H9 (cell line): ENCODE results near the gene GCC2. TPM values are rescaled to one million over a fixed set of nuclear protein-coding genes. Genes with fewer than 3 reads are reported as not detected.

Experiments used
- DNase-seq: peaks from one replicate; pipeline ENCODE4 v3.0.0-alpha.2; 2017
- H2AFZ ChIP-seq: one replicate; pipeline ENCODE4 v1.6.1; 2013; ENCODE audit warnings: mild to moderate bottlenecking, low read length, control low read depth, moderate library complexity
- H2AK5ac ChIP-seq: 2 replicates; pipeline ENCODE4 v1.6.1; 2013; ENCODE audit warnings: low read length, control low read depth, mixed read lengths; ENCODE audit not compliant: insufficient read length
- H2BK120ac ChIP-seq: one replicate; pipeline ENCODE4 v1.6.1; 2013; ENCODE audit warnings: low read depth, mild to moderate bottlenecking, low read length, control low read depth, inconsistent platforms; ENCODE audit not compliant: poor library complexity, severe bottlenecking
- H2BK12ac ChIP-seq: 2 replicates; pipeline ENCODE4 v1.6.1; 2013; ENCODE audit warnings: low read length, control low read depth, mixed read lengths, low read depth; ENCODE audit not compliant: insufficient read length
- H2BK15ac ChIP-seq: 2 replicates; pipeline ENCODE4 v1.6.1; 2013; ENCODE audit warnings: low read depth, low read length, control low read depth
- H2BK20ac ChIP-seq: one replicate; pipeline ENCODE4 v1.6.1; 2013; ENCODE audit warnings: low read depth, mild to moderate bottlenecking, low read length, control low read depth, inconsistent platforms; ENCODE audit not compliant: poor library complexity, severe bottlenecking
- H2BK5ac ChIP-seq: 2 replicates; pipeline ENCODE4 v1.6.1; 2013; ENCODE audit warnings: low read length, control low read depth, mixed read lengths; ENCODE audit not compliant: insufficient read length
- H3K14ac ChIP-seq: 2 replicates; pipeline ENCODE4 v1.6.1; 2013; ENCODE audit warnings: low read length, control low read depth; ENCODE audit not compliant: insufficient read depth
- H3K18ac ChIP-seq: 2 replicates; pipeline ENCODE4 v1.6.1; 2013; ENCODE audit warnings: low read depth, mild to moderate bottlenecking, mixed read lengths, low read length, control low read depth; ENCODE audit not compliant: insufficient read length
- H3K23ac ChIP-seq: 2 replicates; pipeline ENCODE4 v1.6.1; 2013; ENCODE audit warnings: low read length, control low read depth, mixed read lengths, low read depth; ENCODE audit not compliant: insufficient read length
- H3K23me2 ChIP-seq: 2 replicates; pipeline ENCODE4 v1.6.1; 2013; ENCODE audit warnings: low read depth, mild to moderate bottlenecking, mixed read lengths, low read length, control low read depth; ENCODE audit not compliant: insufficient read length, poor library complexity, severe bottlenecking
- H3K27ac ChIP-seq: 2 replicates; pipeline ENCODE4 v1.5.1; 2013; ENCODE audit warnings: low read length, control low read depth, mixed read lengths, low read depth; ENCODE audit not compliant: insufficient read length
- H3K27me3 ChIP-seq: 2 replicates; pipeline ENCODE4 v1.6.1; 2013; ENCODE audit warnings: low read length, control low read depth, inconsistent platforms; ENCODE audit not compliant: insufficient read depth
- H3K4ac ChIP-seq: 2 replicates; pipeline ENCODE4 v1.6.1; 2013; ENCODE audit warnings: low read depth, mild to moderate bottlenecking, control low read depth, inconsistent platforms, low read length, moderate library complexity
- H3K4me1 ChIP-seq: 2 replicates; pipeline ENCODE4 v1.6.1; 2013; ENCODE audit warnings: low read length, control low read depth, inconsistent platforms; ENCODE audit not compliant: insufficient read depth
- H3K4me2 ChIP-seq: 2 replicates; pipeline ENCODE4 v1.6.1; 2013; ENCODE audit warnings: low read length, control low read depth, mixed read lengths; ENCODE audit not compliant: insufficient read length, insufficient read depth
- H3K56ac ChIP-seq: 2 replicates; pipeline ENCODE4 v1.6.1; 2013; ENCODE audit warnings: low read depth, mild to moderate bottlenecking, mixed read lengths, low read length, control low read depth; ENCODE audit not compliant: insufficient read length
- H3K79me1 ChIP-seq: 2 replicates; pipeline ENCODE4 v1.6.1; 2013; ENCODE audit warnings: low read depth, mild to moderate bottlenecking, moderate library complexity, low read length, control low read depth, inconsistent platforms; ENCODE audit not compliant: insufficient read depth, poor library complexity, severe bottlenecking
- H3K79me2 ChIP-seq: 2 replicates; pipeline ENCODE4 v1.6.1; 2013; ENCODE audit warnings: low read length, control low read depth, inconsistent platforms; ENCODE audit not compliant: insufficient read depth
- H3K9ac ChIP-seq: 2 replicates; pipeline ENCODE4 v1.6.1; 2013; ENCODE audit warnings: low read length, control low read depth, mixed read lengths; ENCODE audit not compliant: insufficient read length; ENCODE audit errors: extremely low read depth
- H3K9me3 ChIP-seq: one replicate; pipeline ENCODE4 v1.6.1; 2013; ENCODE audit warnings: low read depth, low read length, inconsistent platforms; ENCODE audit not compliant: control insufficient read depth
- H3T11ph ChIP-seq: one replicate; pipeline ENCODE4 v1.6.1; 2013; ENCODE audit warnings: mild to moderate bottlenecking, low read length, control low read depth, inconsistent platforms
- H4K20me1 ChIP-seq: one replicate; pipeline ENCODE4 v1.6.1; 2013; ENCODE audit not compliant: control insufficient read depth, insufficient read length, insufficient read depth
- H4K5ac ChIP-seq: 2 replicates; pipeline ENCODE4 v1.6.1; 2013; ENCODE audit warnings: low read depth, mild to moderate bottlenecking, mixed read lengths, low read length, control low read depth; ENCODE audit not compliant: insufficient read length
- H4K8ac ChIP-seq: replicated peaks from 2 replicates; pipeline ENCODE4 v1.6.1; 2013; ENCODE audit warnings: low read length, control low read depth, mixed read lengths, low read depth; ENCODE audit not compliant: insufficient read length
- H4K91ac ChIP-seq: 2 replicates; pipeline ENCODE4 v1.6.1; 2013; ENCODE audit warnings: low read depth, mild to moderate bottlenecking, moderate library complexity, mixed read lengths, low read length, control low read depth; ENCODE audit not compliant: insufficient read length
- H3K27ac Mint-ChIP-seq, 3 experiments: 2 replicates in 2 of 3; 3 replicates in 1 of 3; pipeline ENCODE4 v1.8.0; 2020 to 2021; ENCODE audit warnings: mixed read lengths in 3 of 3, mild to moderate bottlenecking in 1 of 3, moderate library complexity in 1 of 3
- H3K27me3 Mint-ChIP-seq: 2 replicates; pipeline ENCODE4 v1.8.0; 2021; ENCODE audit warnings: low read depth, mild to moderate bottlenecking, moderate library complexity, mixed read lengths
- H3K36me3 Mint-ChIP-seq, 3 experiments: 2 replicates in 2 of 3; 3 replicates in 1 of 3; pipeline ENCODE4 v1.8.0; 2020 to 2021; ENCODE audit warnings: low read depth in 3 of 3, mixed read lengths in 3 of 3; ENCODE audit not compliant: insufficient read depth in 1 of 3
- H3K4me1 Mint-ChIP-seq, 2 experiments: 2 replicates each; pipeline ENCODE4 v1.8.0; 2020; ENCODE audit warnings: mixed read lengths in 2 of 2
- H3K4me3 Mint-ChIP-seq, 2 experiments: 2 replicates in 1 of 2; 3 replicates in 1 of 2; pipeline ENCODE4 v1.8.0; 2020 to 2021; ENCODE audit warnings: mild to moderate bottlenecking in 2 of 2, mixed read lengths in 2 of 2, moderate library complexity in 1 of 2
- H3K9me3 Mint-ChIP-seq, 2 experiments: 2 replicates in 1 of 2; 3 replicates in 1 of 2; pipeline ENCODE4 v1.8.0; 2020; ENCODE audit warnings: mild to moderate bottlenecking in 2 of 2, mixed read lengths in 2 of 2, moderate library complexity in 1 of 2
- WGBS: extraction: QIAGEN DNeasy Blood & Tissue Kit; methylation state at CpG from one replicate; pipeline ENCODE4 v1.1.7; 2013; ENCODE audit warnings: missing lambda C conversion rate, low lambda C conversion rate, mixed read lengths; ENCODE audit not compliant: insufficient read length; ENCODE audit errors: extremely low coverage; 5-methylcytosine and 5-hydroxymethylcytosine counted together
- total RNA-seq: library from RNA; stranded (reverse); gene quantifications from 2 replicates; pipeline ENCODE4 v1.2.1, GENCODE V29; 2021
- TF ChIP-seq, protein P1 (sequence below): fragments of 200-600 bp; sonication (generic); conservative IDR thresholded peaks from 3 replicates; pipeline ENCODE4 v1.8.0; 2021; ENCODE audit warnings: antibody characterized with exemption, mild to moderate bottlenecking

The GCC2 gene
- total RNA-seq, 1 experiment from 2014 or later = 53.3 TPM

GRCh38 chr2:108450863-108451262 lies 1.9 kb downstream of the GCC2 start:
- TF ChIP-seq, protein P1, sequence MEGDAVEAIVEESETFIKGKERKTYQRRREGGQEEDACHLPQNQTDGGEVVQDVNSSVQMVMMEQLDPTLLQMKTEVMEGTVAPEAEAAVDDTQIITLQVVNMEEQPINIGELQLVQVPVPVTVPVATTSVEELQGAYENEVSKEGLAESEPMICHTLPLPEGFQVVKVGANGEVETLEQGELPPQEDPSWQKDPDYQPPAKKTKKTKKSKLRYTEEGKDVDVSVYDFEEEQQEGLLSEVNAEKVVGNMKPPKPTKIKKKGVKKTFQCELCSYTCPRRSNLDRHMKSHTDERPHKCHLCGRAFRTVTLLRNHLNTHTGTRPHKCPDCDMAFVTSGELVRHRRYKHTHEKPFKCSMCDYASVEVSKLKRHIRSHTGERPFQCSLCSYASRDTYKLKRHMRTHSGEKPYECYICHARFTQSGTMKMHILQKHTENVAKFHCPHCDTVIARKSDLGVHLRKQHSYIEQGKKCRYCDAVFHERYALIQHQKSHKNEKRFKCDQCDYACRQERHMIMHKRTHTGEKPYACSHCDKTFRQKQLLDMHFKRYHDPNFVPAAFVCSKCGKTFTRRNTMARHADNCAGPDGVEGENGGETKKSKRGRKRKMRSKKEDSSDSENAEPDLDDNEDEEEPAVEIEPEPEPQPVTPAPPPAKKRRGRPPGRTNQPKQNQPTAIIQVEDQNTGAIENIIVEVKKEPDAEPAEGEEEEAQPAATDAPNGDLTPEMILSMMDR = no peak
- Histone ChIP-seq H3K9ac (no peak overlapping the region), H3K4me2 (no peak overlapping the region), H2BK15ac (no peak overlapping the region), H3K56ac (no peak overlapping the region), H2BK5ac (no peak overlapping the region), H3K23me2 (no peaks in the 10 kb centered on the region), H3K27ac (no peak overlapping the region), H2AFZ (no peak overlapping the region), H3K4ac (no peak overlapping the region), H4K91ac (no peak overlapping the region), H4K5ac (no peak overlapping the region), H4K8ac (no peak overlapping the region), H3K23ac (no peak overlapping the region), H2AK5ac (no peak overlapping the region), H3K4me1 (peaks cover 2% of the 10 kb centered on the region; the same call in 1 of the 2 replicates), H3T11ph (no peak overlapping the region), H3K27me3 (no peaks in the 10 kb centered on the region), H4K20me1 (no peaks in the 10 kb centered on the region), H2BK120ac (no peak overlapping the region), H3K14ac (no peak overlapping the region), H2BK12ac (no peak overlapping the region), H3K18ac (no peak overlapping the region), H3K79me2 (no peaks in the 10 kb centered on the region; the same call in 1 of the 2 replicates), H3K79me1 (no peaks in the 10 kb centered on the region), H2BK20ac (no peak overlapping the region), H3K9me3 (no peaks in the 10 kb centered on the region)
- no peak for DNase-seq
- H3K27ac Mint-ChIP-seq = no peak overlapping the region
- H3K9me3 Mint-ChIP-seq = no peaks in the 10 kb centered on the region; a peak in 1 of 5 replicates
- peaks cover 30 to 53% (median 49%) of the 10 kb centered on the region in 3 experiments for H3K36me3 Mint-ChIP-seq
- H3K27me3 Mint-ChIP-seq = no peaks in the 10 kb centered on the region
- WGBS = no CpG with 5 or more reads among the region's 3 CpGs
- peaks cover 27 to 29% of the 10 kb centered on the region in 2 experiments for H3K4me1 Mint-ChIP-seq
- H3K4me3 Mint-ChIP-seq = peak overlapping the region; percentile 92 to 93; a peak in 3 of 5 replicates
